ENCODE results near the gene XRCC3. TPM values are rescaled to one million over a fixed set of nuclear protein-coding genes. Genes with fewer than 3 reads are reported as not detected.
A peak's percentile ranks its signal among the peaks of the same experiment; 100 is the strongest.

Gene XRCC3
- total and polyA plus RNA-seq, 8 donors: 9.2 to 26.0 (median 17.8) TPM

- TF ChIP-seq CTCF (IDR thresholded peaks at IDR 0.05): peak; percentile 24 to 32
- intact Hi-C loops (cut with DNase I): no loop called here
- DNase-seq: peak in 2 of 4 donors; percentile 3 to 32
- peak; percentile 95 for ATAC-seq
- no peaks in the 10 kb centered on the region for H3K9me3 ChIP-seq
- H3K4me3 ChIP-seq: no peak overlapping the region
- no peak overlapping the region for H3K27ac ChIP-seq
- H3K4me1 ChIP-seq: no peaks in the 10 kb centered on the region
- H3K27me3 ChIP-seq: no peaks in the 10 kb centered on the region
- H3K36me3 ChIP-seq: peaks cover 10 to 100% of the 10 kb centered on the region in 2 donors
Measured at GRCh38 chr14:103679351-103679750, 35.9 kb downstream of the XRCC3 start.

DNA sequence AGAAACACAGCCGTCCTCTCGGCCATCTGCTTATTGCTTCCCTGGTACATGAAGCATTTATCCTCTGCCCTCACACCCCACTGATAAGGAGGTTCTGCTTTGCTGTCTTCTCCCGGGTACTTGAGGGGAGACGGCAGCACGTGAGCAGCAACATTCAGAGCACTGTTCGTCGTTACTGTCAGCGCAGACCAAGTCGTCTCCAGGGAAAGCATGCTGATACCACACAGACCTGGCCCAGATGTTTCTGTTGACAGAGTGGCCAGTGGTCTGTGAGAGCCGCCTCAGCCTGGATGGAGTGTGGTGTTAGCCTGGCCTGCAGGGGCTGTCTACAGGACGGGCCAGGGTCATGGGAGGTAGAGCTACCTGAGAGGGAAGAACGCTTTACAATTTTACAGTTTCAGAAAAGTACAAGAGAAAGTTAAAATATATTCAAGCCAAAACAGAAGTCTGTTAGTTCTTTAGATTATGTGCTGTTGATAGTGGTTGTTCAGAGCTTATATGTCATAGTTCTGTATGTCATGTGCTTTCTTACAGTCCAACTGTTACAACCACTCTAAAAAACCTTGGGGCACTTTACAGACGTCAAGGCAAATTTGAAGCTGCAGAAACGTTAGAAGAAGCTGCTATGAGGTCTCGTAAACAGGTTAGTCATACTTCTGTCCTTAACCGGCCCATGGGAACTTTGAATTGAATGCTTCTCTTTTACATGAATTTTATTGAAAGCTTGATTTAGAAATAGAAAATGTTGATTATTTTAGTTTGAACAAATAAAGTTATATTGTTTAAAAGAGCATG lies 38.2 kb downstream of the XRCC3 start:
- Histone ChIP-seq H3K4me1 (no peaks in the 10 kb centered on the region), H3K9me3 (no peaks in the 10 kb centered on the region), H3K27ac (no peak overlapping the region), H3K27me3 (no peaks in the 10 kb centered on the region), H3K4me3 (no peak overlapping the region), H3K36me3 (peaks cover 10 to 100% of the 10 kb centered on the region in 2 donors)
- TF ChIP-seq CTCF (IDR thresholded peaks at IDR 0.05): no peak
- ATAC-seq: no peak
- intact Hi-C loops (cut with DNase I): no loop called here
- no peak for DNase-seq

- no peak for TF ChIP-seq CTCF (IDR thresholded peaks at IDR 0.05)
- intact Hi-C loops (cut with DNase I): no loop called here
- H3K36me3 ChIP-seq: peaks cover 10 to 100% of the 10 kb centered on the region in 2 donors
- no peaks in the 10 kb centered on the region for H3K9me3 ChIP-seq
- DNase-seq (no peak), ATAC-seq (no peak)
- no peaks in the 10 kb centered on the region for H3K27me3 ChIP-seq
- no peaks in the 10 kb centered on the region for H3K4me1 ChIP-seq
- no peak overlapping the region for H3K27ac ChIP-seq
- no peak overlapping the region for H3K4me3 ChIP-seq
Measured at GRCh38 chr14:103675957-103676356, 39.3 kb downstream of the XRCC3 start.

- H3K4me3 ChIP-seq: no peak overlapping the region
- peaks cover 7 to 100% of the 10 kb centered on the region in 2 donors for H3K36me3 ChIP-seq
- H3K27me3 ChIP-seq: no peaks in the 10 kb centered on the region
- H3K27ac ChIP-seq: no peak overlapping the region
- TF ChIP-seq CTCF (IDR thresholded peaks at IDR 0.05): no peak
- no peaks in the 10 kb centered on the region for H3K4me1 ChIP-seq
- no peak for ATAC-seq
- no peak for DNase-seq
- intact Hi-C loops (cut with DNase I): no loop called here
- H3K9me3 ChIP-seq: no peaks in the 10 kb centered on the region
Measured at GRCh38 chr14:103671911-103672310, 43.3 kb downstream of the XRCC3 start.

GRCh38 chr14:103669370-103669769 lies 45.9 kb downstream of the XRCC3 start:
- TF ChIP-seq CTCF (IDR thresholded peaks at IDR 0.05): no peak
- Histone ChIP-seq H3K36me3 (peaks cover 0 to 100% of the 10 kb centered on the region in 2 donors), H3K27me3 (no peaks in the 10 kb centered on the region), H3K4me1 (no peaks in the 10 kb centered on the region), H3K4me3 (no peak overlapping the region), H3K27ac (no peak overlapping the region), H3K9me3 (no peaks in the 10 kb centered on the region)
- intact Hi-C loops (cut with DNase I): no loop called here
- DNase-seq: no peak
- ATAC-seq: no peak

Measured in left lung (tissue), 10 donors.